GM23338 (cell line): ENCODE measurements around the gene NBEAL2. TPM values are rescaled to one million over a fixed set of nuclear protein-coding genes. Genes with fewer than 3 reads are reported as not detected.

Source experiments
- polyA plus RNA-seq: library from polyadenylated mRNA; unstranded; fragments of >200 nt; fragmentation: Nextera tagmentation; extraction: Ambion mirVana; gene quantifications from 2 replicates; pipeline ENCODE4 v1.2.1, GENCODE V29; 2016
- small RNA-seq: library from RNA; depleted of rRNA; stranded (forward); fragments of <200 nt; gene quantifications from one replicate; pipeline ENCODE3, GENCODE V24; 2014; ENCODE audit warnings: low replicate concordance
- total RNA-seq: library from RNA; depleted of rRNA; stranded (reverse); fragments of >200 nt; shearing (Covaris generic); gene quantifications from 2 replicates; pipeline ENCODE4 v1.2.3, GENCODE V29; 2014; rRNA removed

The NBEAL2 gene
- total and polyA plus RNA-seq, 2 experiments from 2014 or later: 13.5 to 79.9 TPM

Small RNAs within 50 kb of the gene (small RNA-seq; reads per million reads assigned to genes)
- gene MRPL57P3: not detected

Other genes with a start within 250 kb of the NBEAL2 start
- not detected in 2 replicates for gene MYL3, start 116.2 kb upstream of the NBEAL2 start, total RNA-seq
- gene MYL3, start 116.2 kb upstream of the NBEAL2 start, polyA plus RNA-seq: 1.0 TPM in 1 of 2 replicates, not detected in the other
- 1.3 and 5.7 TPM in 2 replicates for gene PTH1R, start 101.9 kb upstream of the NBEAL2 start, total RNA-seq
- 1.1 and 1.9 TPM in 2 replicates for gene PTH1R, start 101.9 kb upstream of the NBEAL2 start, polyA plus RNA-seq
- gene CCDC12, start 2.9 kb upstream of the NBEAL2 start, total RNA-seq: 35.1 and 42.9 TPM in 2 replicates
- gene CCDC12, start 2.9 kb upstream of the NBEAL2 start, polyA plus RNA-seq: 133 and 136 TPM in 2 replicates
- 37.6 and 45.2 TPM in 2 replicates for gene SETD2, start 184.4 kb downstream of the NBEAL2 start, total RNA-seq
- 14.0 and 16.7 TPM in 2 replicates for gene SETD2, start 184.4 kb downstream of the NBEAL2 start, polyA plus RNA-seq